ENCODE data around the gene SGK2. TPM values are rescaled to one million over a fixed set of nuclear protein-coding genes. Genes with fewer than 3 reads are reported as not detected.

SGK2 gene
- total RNA-seq, 2 donors from 2014 or later, result 1.6 to 5.3 TPM

- TF ChIP-seq CTCF (conservative IDR thresholded peaks at IDR 0.05), result no peak
- H3K4me1 Mint-ChIP-seq, result no peaks in the 10 kb centered on the region
- WGBS, 2 experiments (ENCODE audit: insufficient coverage in 1 of 2, insufficient read length in 1 of 2), result 90 to 92% methylated on average over 3 to 4 of the region's 4 CpGs
- Histone ChIP-seq H3K4me3 (ENCODE audit: low read length) (no peak overlapping the region), H3K4me1 (ENCODE audit: control insufficient read depth, insufficient read depth, low read length) (no peaks in the 10 kb centered on the region), H3K27me3 (ENCODE audit: control insufficient read depth, insufficient read depth, low read length, poor library complexity, severe bottlenecking) (no peaks in the 10 kb centered on the region), H3K9ac (ENCODE audit: extremely low read depth, low read length, poor library complexity, severe bottlenecking) (no peak overlapping the region), H3K36me3 (ENCODE audit: control insufficient read depth, insufficient read depth, low read length) (peaks cover 13% of the 10 kb centered on the region), H3K27ac (ENCODE audit: low read depth, low read length) (no peak overlapping the region), H3K9me3 (ENCODE audit: control insufficient read depth, low read length) (peaks cover 4% of the 10 kb centered on the region)
- no peak for DNase-seq
- peaks cover 17% of the 10 kb centered on the region for H3K9me3 Mint-ChIP-seq
- peaks cover 54% of the 10 kb centered on the region for H3K36me3 Mint-ChIP-seq (ENCODE audit: low read depth)
- no peaks in the 10 kb centered on the region for H3K27me3 Mint-ChIP-seq (ENCODE audit: insufficient read depth)
- no peak overlapping the region for H3K4me3 Mint-ChIP-seq
- H3K27ac Mint-ChIP-seq, result no peak overlapping the region
Measured at GRCh38 chr20:43545837-43546578, 12.8 kb upstream of the SGK2 start.

GRCh38 chr20:43548273-43548880 is 10.4 kb upstream of the SGK2 start:
- WGBS, 2 experiments (ENCODE audit: insufficient coverage in 1 of 2, insufficient read length in 1 of 2), result 67 to 69% methylated on average over 4 to 5 of the region's 5 CpGs
- H3K4me1 ChIP-seq (ENCODE audit: control insufficient read depth, insufficient read depth, low read length), result no peaks in the 10 kb centered on the region
- H3K4me1 Mint-ChIP-seq, result no peaks in the 10 kb centered on the region
- peaks cover 4% of the 10 kb centered on the region for H3K9me3 ChIP-seq (ENCODE audit: control insufficient read depth, low read length)
- no peak for TF ChIP-seq CTCF (conservative IDR thresholded peaks at IDR 0.05)
- H3K4me3 Mint-ChIP-seq, result no peak overlapping the region
- no peaks in the 10 kb centered on the region for H3K27me3 ChIP-seq (ENCODE audit: control insufficient read depth, insufficient read depth, low read length, poor library complexity, severe bottlenecking)
- H3K36me3 ChIP-seq (ENCODE audit: control insufficient read depth, insufficient read depth, low read length), result peaks cover 7% of the 10 kb centered on the region
- peaks cover 17% of the 10 kb centered on the region for H3K9me3 Mint-ChIP-seq
- no peak for DNase-seq
- H3K27ac Mint-ChIP-seq, result no peak overlapping the region
- no peaks in the 10 kb centered on the region for H3K27me3 Mint-ChIP-seq (ENCODE audit: insufficient read depth)
- H3K27ac ChIP-seq (ENCODE audit: low read depth, low read length), result no peak overlapping the region
- peaks cover 46% of the 10 kb centered on the region for H3K36me3 Mint-ChIP-seq (ENCODE audit: low read depth)
- no peak overlapping the region for H3K4me3 ChIP-seq (ENCODE audit: low read length)
- H3K9ac ChIP-seq (ENCODE audit: extremely low read depth, low read length, poor library complexity, severe bottlenecking), result no peak overlapping the region

GRCh38 chr20:43549416-43550065 is 9.3 kb upstream of the SGK2 start:
- no peaks in the 10 kb centered on the region for H3K4me1 ChIP-seq (ENCODE audit: control insufficient read depth, insufficient read depth, low read length)
- TF ChIP-seq CTCF (conservative IDR thresholded peaks at IDR 0.05), result no peak
- H3K4me1 Mint-ChIP-seq, result no peaks in the 10 kb centered on the region
- no peak overlapping the region for H3K4me3 ChIP-seq (ENCODE audit: low read length)
- peaks cover 4% of the 10 kb centered on the region for H3K9me3 ChIP-seq (ENCODE audit: control insufficient read depth, low read length)
- DNase-seq, result no peak
- H3K27me3 ChIP-seq (ENCODE audit: control insufficient read depth, insufficient read depth, low read length, poor library complexity, severe bottlenecking), result no peaks in the 10 kb centered on the region
- 98 to 100% methylated on average over 2 to 4 of the region's 4 CpGs for WGBS, 2 experiments (ENCODE audit: insufficient coverage in 1 of 2, insufficient read length in 1 of 2)
- H3K27me3 Mint-ChIP-seq (ENCODE audit: insufficient read depth), result no peaks in the 10 kb centered on the region
- H3K9me3 Mint-ChIP-seq, result peaks cover 17% of the 10 kb centered on the region
- H3K4me3 Mint-ChIP-seq, result no peak overlapping the region
- H3K27ac ChIP-seq (ENCODE audit: low read depth, low read length), result no peak overlapping the region
- H3K36me3 ChIP-seq (ENCODE audit: control insufficient read depth, insufficient read depth, low read length), result peaks cover 7% of the 10 kb centered on the region
- no peak overlapping the region for H3K9ac ChIP-seq (ENCODE audit: extremely low read depth, low read length, poor library complexity, severe bottlenecking)
- H3K36me3 Mint-ChIP-seq (ENCODE audit: low read depth), result peaks cover 37% of the 10 kb centered on the region
- H3K27ac Mint-ChIP-seq, result no peak overlapping the region

Measured in endodermal cell (in vitro differentiated cells).